GM12875 (cell line): Measurements from ENCODE around the gene DAW1.

Experiments
- H3K4me3 ChIP-seq: one replicate; pipeline ENCODE4 v1.5.1; 2011; ENCODE audit warnings: low read depth, low read length, control low read depth
- CTCF ChIP-seq: IDR thresholded peaks from 2 replicates; pipeline ENCODE4 v1.5.1; 2011; ENCODE audit warnings: low read depth, mild to moderate bottlenecking, control low read depth, inconsistent platforms, low read length, moderate library complexity, borderline replicate concordance; ENCODE audit not compliant: insufficient read depth

DAW1 gene

GRCh38 chr2:227870710-227871374 is 589 bp upstream of the DAW1 start:
- no peak overlapping the region for H3K4me3 ChIP-seq
- TF ChIP-seq CTCF, result no peak

DNA sequence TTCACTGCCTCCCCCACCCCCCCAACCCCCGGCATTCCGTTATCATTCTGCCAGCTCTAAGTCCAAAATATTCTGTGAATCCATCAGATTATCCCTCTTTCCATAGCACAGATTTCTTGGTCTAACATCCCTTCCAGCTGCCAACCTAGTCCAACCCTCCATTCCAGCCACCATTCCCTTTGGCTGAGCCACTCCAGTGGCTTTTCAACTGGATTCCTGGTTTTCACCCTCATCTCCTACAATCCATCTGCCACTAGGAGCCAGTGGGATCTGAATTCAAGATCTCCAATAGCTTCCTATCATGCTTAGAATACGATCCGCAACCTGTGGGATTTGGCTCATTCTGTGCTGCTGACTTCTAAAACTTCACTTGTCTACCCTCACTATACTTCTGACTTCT is 1.2 kb downstream of the DAW1 start:
- no peak for TF ChIP-seq CTCF
- H3K4me3 ChIP-seq, result no peak overlapping the region

DNA sequence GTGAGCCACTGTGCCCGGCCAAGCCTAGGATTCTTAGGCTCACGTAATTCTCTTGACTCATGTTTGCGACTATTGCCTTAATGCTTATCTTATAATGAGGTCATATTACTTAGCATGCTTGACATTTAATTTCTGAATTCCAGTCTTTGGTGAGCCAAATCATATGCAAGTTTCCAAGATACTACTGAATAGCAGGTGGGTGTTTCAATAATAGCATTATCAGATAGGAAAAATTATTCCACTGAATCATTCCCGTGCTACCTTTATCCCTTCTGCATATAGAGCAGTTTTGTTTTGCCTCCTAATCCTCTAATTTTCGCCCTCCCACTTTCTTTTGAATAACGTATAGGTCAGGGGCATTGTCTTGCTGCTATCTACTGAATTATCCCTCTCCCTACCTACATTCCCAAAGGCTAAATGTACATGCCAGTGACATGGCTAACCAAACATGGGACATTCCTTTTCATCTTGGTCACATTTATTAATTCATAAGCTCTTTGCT is 4.9 kb downstream of the DAW1 start:
- no peak for TF ChIP-seq CTCF
- no peak overlapping the region for H3K4me3 ChIP-seq

- TF ChIP-seq CTCF, result no peak
- no peak overlapping the region for H3K4me3 ChIP-seq
Observed at GRCh38 chr2:227877421-227878310, 6.2 kb downstream of the DAW1 start.

GRCh38 chr2:227880460-227880859 is 9.0 kb downstream of the DAW1 start:
- no peak overlapping the region for H3K4me3 ChIP-seq
- TF ChIP-seq CTCF, result no peak

DNA sequence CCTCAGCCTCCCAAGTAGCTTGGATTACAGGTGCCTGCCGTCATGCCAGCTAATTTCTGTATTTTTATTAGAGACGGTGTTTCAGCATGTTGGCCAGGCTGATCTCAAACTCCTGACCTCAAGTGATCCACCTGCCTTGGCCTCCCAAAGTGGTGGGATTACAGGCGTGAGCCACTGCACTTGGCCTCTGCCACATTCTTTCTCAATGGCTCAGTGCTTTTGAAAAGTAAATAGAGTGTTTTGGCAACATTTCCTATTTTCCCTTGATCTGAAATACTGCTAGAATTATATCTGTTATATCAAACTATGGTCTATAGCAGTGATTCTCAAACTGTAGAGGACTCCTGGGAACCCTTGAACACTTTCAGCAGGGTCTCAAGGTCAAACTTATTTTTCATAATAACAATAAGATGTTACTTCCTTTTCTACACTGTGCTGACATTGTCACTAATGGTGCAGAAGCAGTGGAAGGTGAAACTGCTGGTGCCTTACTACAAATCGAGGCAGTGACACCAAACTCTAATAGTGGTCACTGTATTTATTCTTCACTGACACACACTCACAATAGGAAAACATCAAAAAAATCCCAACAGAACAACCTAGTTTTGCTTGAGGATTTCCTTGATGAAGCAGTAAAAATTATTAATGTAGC is 10.6 kb downstream of the DAW1 start:
- TF ChIP-seq CTCF, result no peak
- H3K4me3 ChIP-seq, result no peak overlapping the region

DNA sequence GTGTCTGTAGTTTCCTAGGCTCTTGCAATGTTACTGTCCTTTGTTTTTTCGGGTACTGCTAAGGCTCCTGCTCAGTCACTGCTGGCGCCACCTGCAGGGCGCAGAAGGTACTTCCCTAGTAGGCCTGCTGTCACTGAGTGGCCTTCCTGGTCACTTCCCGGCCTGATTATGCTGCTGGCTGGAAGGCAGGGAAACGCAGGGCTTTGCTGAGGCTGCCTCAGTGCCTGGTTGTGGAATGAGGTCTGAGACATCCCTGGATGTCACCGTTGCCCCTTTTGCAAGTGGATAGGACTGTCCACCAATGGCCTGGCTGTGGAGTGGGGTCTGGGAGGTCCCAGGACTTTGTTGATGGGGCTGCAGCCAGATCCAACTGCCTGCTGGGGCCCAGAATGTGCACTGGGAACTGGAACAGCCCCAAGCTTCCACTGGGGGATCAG is 13.1 kb downstream of the DAW1 start:
- H3K4me3 ChIP-seq, result no peak overlapping the region
- TF ChIP-seq CTCF, result peak; percentile 98
